ENCODE data around the gene TYMP.

Gene TYMP

DNA sequence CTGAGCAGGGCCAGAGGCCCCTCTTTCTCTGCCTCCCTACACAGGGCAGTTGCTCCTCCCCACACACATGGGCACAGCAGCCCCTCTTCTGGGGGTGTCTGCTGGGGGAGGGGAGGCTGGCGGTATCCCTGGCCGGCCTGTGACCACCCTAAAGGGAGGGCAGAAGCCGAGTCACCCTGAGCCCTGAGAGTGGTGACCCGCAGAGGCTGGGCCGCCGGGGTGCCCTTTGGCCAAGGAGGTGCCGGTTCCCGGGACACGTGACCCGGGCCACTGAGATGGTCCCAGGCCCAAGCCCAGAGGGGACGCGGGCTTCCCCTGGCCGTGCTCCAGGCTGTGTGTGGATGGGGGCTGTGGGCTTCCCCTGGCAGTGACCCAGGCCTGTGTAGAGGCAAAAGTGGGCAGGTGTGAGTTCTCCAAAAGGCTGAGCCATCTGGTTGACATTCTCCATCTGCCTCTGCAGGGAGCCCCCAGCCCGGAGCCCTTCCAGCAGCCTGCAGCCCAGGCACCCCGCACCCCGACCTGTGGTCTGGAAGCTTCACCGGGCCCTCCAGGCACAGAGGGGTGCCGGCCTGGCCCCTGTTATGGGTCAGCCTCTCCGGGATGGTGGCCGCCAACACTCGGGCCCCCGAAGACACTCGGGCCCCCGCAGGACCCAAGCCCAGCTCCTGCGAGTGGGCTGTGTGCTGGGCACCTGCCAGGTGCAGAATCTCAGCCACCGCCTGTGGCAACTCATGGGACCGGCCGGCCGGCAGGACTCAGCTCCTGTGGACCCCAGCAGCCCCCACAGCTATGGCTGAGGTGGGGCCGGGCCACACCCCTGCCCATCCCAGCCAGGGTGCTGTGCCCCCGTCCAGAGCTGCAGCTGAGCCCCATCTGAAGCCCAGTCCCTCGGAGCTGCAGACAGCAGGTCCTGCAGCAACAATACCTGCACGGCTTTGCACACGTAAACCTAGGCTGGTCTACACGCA is 47.4 kb downstream of the TYMP start:
- no peak for DNase-seq

DNA sequence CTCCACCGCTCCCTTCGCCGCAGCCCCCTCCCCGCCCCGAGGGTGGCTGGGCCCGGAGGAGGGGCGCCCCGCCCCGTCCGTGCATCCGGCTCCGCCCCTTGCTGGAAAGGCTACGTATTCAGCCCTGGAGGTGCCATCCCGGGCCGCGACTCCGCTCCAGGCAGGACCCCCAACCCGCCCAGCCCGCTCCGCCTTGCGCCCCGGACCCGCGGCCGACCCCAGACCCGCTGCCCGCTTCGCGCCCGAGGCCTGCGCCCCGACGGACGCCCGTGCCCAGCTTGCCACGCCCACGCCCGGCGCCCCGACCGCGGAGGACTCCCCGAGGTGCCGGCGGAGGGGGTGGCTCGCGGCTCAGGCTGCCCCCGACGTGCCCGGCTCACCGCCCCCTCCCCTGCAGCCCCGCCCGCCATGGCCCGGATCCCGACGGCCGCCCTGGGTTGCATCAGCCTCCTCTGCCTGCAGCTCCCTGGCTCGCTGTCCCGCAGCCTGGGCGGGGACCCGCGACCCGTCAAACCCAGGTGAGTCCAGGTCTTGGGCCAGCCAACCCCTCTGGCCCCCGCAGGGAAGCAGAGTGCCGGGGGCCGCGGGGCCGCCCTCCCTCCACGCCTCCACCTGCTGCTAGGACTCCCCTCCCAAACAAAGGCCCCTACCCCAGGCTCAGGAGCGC is 48.2 kb downstream of the TYMP start, which contains the start of gene ADM2:
Gene ADM2, plus strand, starts transcription at position 104 of the 667 bp plus-strand sequence. Its CDS starts 305 bp downstream, at position 409.
- peak; percentile 66 for DNase-seq

DNA sequence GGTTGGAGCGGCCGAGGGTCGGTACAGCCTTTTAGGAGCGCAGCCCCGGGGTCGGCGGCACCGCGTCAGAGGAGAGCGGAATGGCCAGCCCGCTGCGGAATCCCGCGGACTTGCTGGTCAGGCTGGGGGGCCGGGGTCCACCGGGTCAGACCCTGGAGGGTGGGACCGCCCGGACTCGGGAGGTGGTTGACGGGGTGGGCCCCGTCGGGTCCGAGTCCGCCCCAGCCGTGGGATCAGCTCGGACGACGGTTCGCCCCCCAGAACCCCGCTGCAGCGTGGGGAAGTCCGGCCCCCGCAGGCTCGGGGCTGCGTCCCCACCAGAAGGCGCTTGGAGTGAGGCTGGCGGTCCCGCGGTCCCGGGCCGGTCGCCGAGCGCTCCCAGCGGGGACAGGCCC is 48.8 kb downstream of the TYMP start:
- no peak for DNase-seq

DNA sequence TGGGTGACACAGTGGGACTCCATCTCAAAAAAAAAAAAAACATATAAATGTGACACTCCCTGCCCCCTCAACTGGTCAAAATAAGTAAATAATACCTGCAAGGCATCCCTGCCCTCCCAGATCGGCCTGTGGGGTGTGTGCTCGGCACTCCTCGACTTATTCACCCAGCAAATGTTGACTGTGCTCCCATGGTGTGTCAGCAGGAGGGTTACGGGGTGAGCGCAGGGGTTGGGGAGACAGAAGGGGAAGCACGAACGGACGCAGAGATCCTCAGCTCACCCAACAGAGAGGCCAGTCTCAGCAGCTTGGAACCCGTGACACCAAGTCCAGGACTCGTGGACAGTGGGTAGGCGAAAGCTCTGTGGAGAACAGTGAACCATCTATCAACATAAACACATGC is 50.1 kb downstream of the TYMP start:
- DNase-seq: no peak

DNA sequence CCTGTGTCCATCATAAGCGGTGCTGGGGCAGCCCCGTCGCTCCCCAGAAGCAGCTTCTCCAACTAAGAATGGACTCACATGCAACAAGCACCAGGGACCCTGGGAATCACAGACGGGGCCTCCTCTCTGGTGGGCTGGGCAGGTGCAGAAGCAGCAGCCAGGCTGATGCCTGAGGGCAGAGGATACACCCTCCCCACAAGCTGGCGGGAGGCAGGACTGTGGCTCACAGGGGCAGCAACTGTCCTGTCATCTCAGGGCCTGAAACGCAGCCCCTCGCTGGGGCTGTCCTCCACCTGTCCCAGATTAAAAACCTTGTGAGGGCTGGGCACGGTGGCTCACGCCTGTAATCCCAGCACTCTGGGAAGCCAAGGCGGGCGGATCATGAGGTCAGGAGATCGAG is 51.9 kb downstream of the TYMP start:
- DNase-seq: no peak

DNA sequence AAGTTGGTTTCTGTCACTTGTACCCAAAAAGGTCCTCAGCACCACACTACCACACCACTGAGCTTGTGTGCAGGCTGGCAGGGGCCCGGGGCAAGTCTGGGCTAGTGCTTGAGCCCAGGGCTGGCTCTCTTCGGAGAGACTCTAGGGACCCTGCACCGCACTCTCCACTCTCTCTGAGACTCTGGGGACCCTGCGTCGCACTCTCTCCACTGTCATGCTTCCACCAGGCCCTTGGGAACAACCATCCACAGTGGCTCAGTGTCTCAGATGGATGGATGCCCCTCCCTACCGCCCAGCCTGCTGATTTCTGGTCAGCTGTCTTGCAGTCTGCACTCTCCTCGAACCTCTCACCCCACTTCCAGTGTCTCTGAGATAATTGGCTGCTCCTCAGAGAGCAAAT is 52.9 kb downstream of the TYMP start:
- no peak for DNase-seq

Data from stimulated activated CD4-positive, alpha-beta T cell treated with anti-CD3 and anti-CD28 coated beads, Interleukin-4, amount 100 ng/mL, for 24 hours (primary cell).